GM21786 (cell line): ENCODE data around the gene CASP6.

Source experiments
- ATAC-seq: cut with Tn5 transposase; IDR thresholded peaks from one replicate; pipeline ENCODE4 v1.9.1; 2021; ENCODE audit not compliant: unreplicated experiment

The CASP6 gene

GRCh38 chr4:109672169-109672930, 30.9 kb downstream of the CASP6 start:
- ATAC-seq: no peak

- no peak for ATAC-seq
These were observed 31.9 kb downstream of the CASP6 start for GRCh38 chr4:109671350-109671749.

GRCh38 chr4:109665783-109666485, 37.3 kb downstream of the CASP6 start:
- ATAC-seq: no peak

- no peak for ATAC-seq
These were observed 40.5 kb downstream of the CASP6 start for GRCh38 chr4:109662771-109663170.

GRCh38 chr4:109662116-109662515, 41.1 kb downstream of the CASP6 start:
- no peak for ATAC-seq

GRCh38 chr4:109658871-109659410, 44.3 kb downstream of the CASP6 start:
- ATAC-seq: no peak

GRCh38 chr4:109657854-109658418, 45.3 kb downstream of the CASP6 start:
- ATAC-seq: no peak

GRCh38 chr4:109655396-109655795, 47.8 kb downstream of the CASP6 start:
- ATAC-seq: no peak

GRCh38 chr4:109649872-109650271, 53.4 kb downstream of the CASP6 start:
- peak; percentile 81 for ATAC-seq

GRCh38 chr4:109648997-109649575, 54.2 kb downstream of the CASP6 start:
- no peak for ATAC-seq

GRCh38 chr4:109648266-109648996, 54.8 kb downstream of the CASP6 start:
- peak; percentile 74 for ATAC-seq

GRCh38 chr4:109645874-109646710, 57.2 kb downstream of the CASP6 start:
- ATAC-seq: no peak

GRCh38 chr4:109640644-109641043, 62.6 kb downstream of the CASP6 start:
- no peak for ATAC-seq
